A549 (cell line): ENCODE data around the gene AREL1.

Source experiments
- CHD2 ChIP-seq: fragments of 150-350 bp; IDR thresholded peaks from 2 replicates; pipeline ENCODE4 v1.6.1; 2014; ENCODE audit warnings: low read length; ENCODE audit not compliant: partially characterized antibody
- CHD4 ChIP-seq: fragments of 200-600 bp; sonication (generic); IDR thresholded peaks from 2 replicates; pipeline ENCODE4 v1.6.1; 2016; ENCODE audit warnings: antibody characterized with exemption, mild to moderate bottlenecking, borderline replicate concordance
- CTCF ChIP-seq: fragments of >200 bp; sonication (Bioruptor Twin); formaldehyde crosslinking; IDR thresholded peaks from 3 replicates; pipeline ENCODE4 v1.5.1; 2016
- EP300 ChIP-seq, 2 experiments: fragments of >200 bp; sonication (Bioruptor Twin); formaldehyde crosslinking; IDR thresholded peaks; 2 replicates in 1 of 2; 3 replicates in 1 of 2; pipeline ENCODE4 v1.6.1; 2016 to 2017
- ESRRA ChIP-seq: fragments of 150-350 bp; IDR thresholded peaks from 2 replicates; pipeline ENCODE4 v1.6.1; 2014; ENCODE audit warnings: mild to moderate bottlenecking, low read length, borderline replicate concordance
- HMGXB4 ChIP-seq: fragments of 250-450 bp; sonication (Bioruptor Pico); IDR thresholded peaks from 2 replicates; pipeline ENCODE4 v1.5.0; 2021; ENCODE audit warnings: mild to moderate bottlenecking, moderate library complexity, borderline replicate concordance
- RFX5 ChIP-seq: fragments of 450-650 bp; IDR thresholded peaks from 2 replicates; pipeline ENCODE4 v1.7.1; 2014; ENCODE audit warnings: antibody characterized with exemption, mild to moderate bottlenecking, moderate library complexity
- TF ChIP-seq, protein P1 (sequence below): IDR thresholded peaks from 2 replicates; pipeline ENCODE4 v1.6.1; 2012; ENCODE audit warnings: low read depth, borderline replicate concordance

DNA sequence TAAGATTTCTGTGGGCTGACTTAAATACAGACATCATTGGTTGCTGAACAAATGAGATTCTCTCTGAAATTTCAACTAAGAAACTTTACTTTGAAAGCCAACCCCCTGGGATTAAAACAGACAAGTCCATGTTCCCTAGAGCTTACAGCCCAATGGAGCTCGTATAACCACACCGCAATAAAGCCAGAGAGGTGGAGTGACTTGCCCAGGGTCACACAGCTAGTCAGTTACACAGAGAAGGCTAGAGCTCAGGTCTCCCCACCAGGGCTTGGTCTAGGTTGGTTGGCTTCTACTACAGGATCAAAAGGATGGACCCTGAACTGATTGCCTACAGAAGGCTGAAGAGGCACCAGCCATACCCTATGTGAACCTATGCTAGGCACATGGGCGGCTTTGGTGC lies 92.0 kb downstream of the AREL1 start:
- no peak for TF ChIP-seq RFX5
- no peak for TF ChIP-seq EP300 (IDR thresholded peaks at IDR 0.05)
- no peak for TF ChIP-seq CTCF
- no peak for TF ChIP-seq CHD4
- TF ChIP-seq ESRRA = no peak
- TF ChIP-seq, protein P1, sequence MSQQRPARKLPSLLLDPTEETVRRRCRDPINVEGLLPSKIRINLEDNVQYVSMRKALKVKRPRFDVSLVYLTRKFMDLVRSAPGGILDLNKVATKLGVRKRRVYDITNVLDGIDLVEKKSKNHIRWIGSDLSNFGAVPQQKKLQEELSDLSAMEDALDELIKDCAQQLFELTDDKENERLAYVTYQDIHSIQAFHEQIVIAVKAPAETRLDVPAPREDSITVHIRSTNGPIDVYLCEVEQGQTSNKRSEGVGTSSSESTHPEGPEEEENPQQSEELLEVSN = no peak
- no peak for TF ChIP-seq CHD2
- no peak for TF ChIP-seq HMGXB4 (CRISPR knock-in tag)
